Fibroblast of upper back skin (primary cell): ENCODE data around the gene CYP2D6.

ENCODE experiments used
- DNase-seq: peaks from one replicate; pipeline ENCODE4 v3.0.0-alpha.2; 2013

The CYP2D6 gene

DNA sequence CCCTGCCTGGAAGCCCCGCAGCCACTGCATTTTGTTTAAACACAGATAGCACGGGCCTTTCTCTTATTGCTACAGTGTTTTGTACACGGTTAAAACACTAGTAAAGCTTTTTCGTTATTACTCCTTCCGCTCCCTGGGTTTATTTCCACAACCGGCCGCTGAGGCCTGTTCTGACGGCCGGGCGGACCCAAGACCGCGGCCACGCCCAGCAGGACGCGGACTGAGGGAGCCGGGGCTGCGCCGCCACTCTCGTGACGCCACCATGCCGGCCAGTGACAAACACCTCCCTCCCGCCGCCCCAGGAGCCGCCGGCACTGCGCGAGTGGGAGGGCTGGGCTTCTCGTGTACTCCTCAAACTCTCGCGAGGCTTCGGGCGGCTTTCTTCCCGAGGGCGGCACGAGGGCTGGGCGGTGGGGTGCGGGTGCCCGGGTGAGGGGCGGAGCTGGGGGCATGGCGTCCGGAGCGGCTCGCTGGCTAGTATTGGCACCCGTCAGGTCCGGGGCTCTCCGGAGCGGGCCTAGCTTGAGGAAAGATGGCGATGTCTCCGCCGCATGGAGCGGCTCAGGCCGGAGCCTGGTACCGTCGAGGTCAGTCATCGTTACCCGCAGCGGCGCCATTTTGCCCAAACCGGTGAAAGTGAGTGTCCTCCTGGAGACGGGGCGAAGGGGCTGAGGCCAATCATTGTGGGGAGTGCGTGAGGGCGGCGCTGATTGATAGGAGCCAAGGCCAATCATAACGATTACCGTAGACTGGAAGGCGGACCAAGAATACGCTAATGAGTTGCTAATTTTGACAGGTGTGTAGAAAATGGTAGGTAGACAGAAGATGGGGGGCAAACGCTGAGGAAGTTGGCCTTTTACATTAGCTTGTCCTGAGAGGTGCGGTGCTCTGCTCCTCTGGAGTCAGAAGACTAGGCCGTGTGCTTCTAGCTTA lies 51.0 kb downstream of the CYP2D6 start, which contains the start of gene SMDT1:
SMDT1 (plus strand) TSS at position 382 of the 933 bp plus-strand sequence; CDS start at position 451, 69 bp downstream.
- DNase-seq, result peak; percentile 99

DNA sequence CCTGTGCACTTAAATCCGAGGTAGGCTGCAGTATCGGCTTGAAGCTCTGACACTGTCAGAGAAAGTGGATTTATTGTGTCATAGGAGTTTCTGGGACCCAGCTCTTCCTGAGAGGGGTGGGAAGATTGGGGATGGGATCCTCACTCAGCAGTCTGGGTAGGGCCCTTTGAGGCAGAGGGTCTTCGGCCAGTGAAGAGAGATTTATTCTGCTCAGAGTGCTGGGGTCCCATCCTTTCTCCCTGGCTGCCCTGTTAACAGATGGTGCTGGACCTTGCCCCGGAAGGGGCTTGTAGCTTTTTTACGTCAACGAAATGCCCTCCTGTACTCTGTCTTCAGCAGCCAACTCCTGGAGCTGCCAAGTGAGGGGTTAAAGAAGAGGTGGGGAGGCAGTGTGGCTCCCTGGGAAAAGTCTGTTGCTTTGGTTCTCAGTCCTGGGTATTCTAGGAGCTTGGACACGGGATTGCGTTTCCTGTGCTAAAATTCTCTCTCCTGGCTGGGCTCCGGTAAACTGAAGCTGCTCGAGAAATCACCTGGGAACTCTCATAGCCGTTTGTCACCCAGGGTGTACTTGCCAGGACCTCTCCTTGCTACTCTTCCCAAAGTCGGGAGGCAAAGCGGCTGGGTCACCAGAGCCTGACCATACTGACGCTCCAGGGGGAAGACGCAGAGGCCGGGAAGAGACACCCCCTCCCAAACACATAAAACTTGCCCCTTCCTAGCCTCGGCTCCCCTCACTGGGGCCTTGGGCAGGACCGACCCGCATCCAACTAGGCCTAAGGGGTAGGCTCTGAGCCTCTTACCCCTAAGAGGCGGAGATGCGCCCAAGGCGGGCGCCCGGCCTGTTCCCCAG lies 51.9 kb downstream of the CYP2D6 start:
- DNase-seq, result no peak

DNA sequence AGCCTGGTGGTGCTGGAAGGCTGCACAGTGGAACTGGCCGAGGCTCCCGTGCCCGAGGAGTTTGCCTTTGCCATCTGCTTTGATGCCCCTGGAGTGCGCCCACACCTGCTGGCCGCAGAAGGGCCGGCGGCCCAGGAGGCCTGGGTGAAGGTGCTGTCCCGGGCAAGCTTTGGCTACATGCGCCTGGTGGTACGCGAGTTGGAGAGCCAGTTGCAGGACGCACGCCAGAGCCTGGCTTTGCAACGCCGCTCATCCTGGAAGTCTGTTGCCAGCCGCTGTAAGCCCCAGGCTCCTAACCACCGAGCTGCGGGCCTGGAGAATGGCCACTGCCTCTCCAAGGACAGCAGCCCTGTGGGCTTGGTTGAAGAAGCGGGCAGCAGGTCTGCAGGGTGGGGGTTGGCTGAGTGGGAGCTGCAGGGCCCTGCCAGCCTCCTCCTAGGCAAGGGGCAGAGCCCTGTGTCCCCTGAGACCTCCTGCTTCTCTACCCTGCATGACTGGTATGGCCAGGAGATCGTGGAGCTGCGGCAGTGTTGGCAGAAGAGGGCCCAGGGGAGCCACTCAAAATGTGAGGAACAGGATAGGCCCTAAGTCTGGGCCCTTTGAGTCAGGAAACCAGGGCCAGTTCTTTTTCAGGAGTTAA lies 53.0 kb downstream of the CYP2D6 start:
- no peak for DNase-seq

DNA sequence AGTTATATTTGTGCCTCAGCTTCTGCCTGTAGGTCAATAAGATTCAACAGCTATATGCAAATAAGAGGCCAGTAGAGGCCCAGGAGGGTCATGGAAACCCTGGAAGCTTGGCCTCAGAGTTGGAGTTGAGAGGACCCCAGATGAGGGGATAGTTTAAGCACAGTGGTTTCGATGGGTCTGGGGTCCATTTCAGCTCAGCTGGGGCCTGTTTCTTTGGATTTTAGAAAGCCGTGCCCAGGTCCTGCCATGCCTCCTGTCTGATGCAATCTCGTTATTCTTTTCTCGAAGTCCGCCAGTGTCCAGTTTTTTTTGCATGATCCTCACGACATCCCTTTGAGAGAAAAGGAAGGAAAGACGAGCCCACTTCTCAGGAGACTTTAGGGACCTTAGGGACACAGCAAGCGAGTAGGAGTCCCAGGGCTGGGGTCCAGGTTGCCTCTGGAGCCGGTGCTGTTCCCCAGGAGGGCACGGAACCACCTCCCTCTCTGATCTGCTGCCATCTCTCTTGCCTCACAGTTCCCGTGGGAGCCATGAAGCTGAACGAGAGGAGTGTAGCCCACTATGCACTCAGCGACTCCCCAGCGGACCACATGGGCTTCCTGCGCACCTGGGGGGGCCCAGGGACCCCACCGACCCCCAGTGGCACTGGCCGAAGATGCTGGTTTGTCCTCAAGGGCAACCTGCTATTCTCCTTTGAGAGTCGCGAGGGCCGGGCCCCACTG lies 53.7 kb downstream of the CYP2D6 start:
- no peak for DNase-seq
